Peyer's patch (tissue), 4 donors: ENCODE measurements around the gene COIL. TPM values are rescaled to one million over a fixed set of nuclear protein-coding genes. Genes with fewer than 3 reads are reported as not detected.

Source experiments
- DNase-seq, 3 donors: peaks; one replicate each; pipeline ENCODE4 v3.0.0-alpha.2; 2017 to 2019
- H3K27ac ChIP-seq, 4 donors: fragments of 200-600 bp; sonication (generic); one replicate each; pipeline ENCODE4 v1.5.1; 2016 to 2019
- H3K27me3 ChIP-seq, 2 donors: fragments of 200-600 bp; sonication (generic); one replicate each; pipeline ENCODE4 v1.5.1; 2019
- H3K36me3 ChIP-seq, 3 donors: fragments of 200-600 bp; sonication (generic); one replicate each; pipeline ENCODE4 v1.5.1; 2016 to 2019
- H3K4me1 ChIP-seq, 4 donors: fragments of 200-600 bp; sonication (generic); one replicate each; pipeline ENCODE4 v1.5.1; 2016 to 2019
- H3K4me3 ChIP-seq, 4 donors: fragments of 200-600 bp; sonication (generic); 1 replicate in 3 of 4; 2 replicates in 1 of 4; pipeline ENCODE4 v1.5.1; 2016 to 2019; ENCODE audit warnings: mild to moderate bottlenecking in 1 of 4
- H3K9me3 ChIP-seq, 4 donors: fragments of 200-600 bp; sonication (generic); one replicate each; pipeline ENCODE4 v1.5.1; 2016 to 2019; ENCODE audit warnings: mild to moderate bottlenecking in 1 of 4
- CTCF ChIP-seq, 6 experiments: fragments of 450-650 bp in 4 of 6; fragments of 200-600 bp in 2 of 6; sonication (generic) in 1 of 6; IDR thresholded peaks; one replicate each; pipeline ENCODE4 v1.5.1; 2017 to 2019; ENCODE audit warnings: antibody characterized with exemption in 6 of 6, mild to moderate bottlenecking in 3 of 6, moderate library complexity in 1 of 6
- POLR2A ChIP-seq, 2 donors: fragments of 450-650 bp; IDR thresholded peaks; one replicate each; pipeline ENCODE4 v1.5.1; 2017; ENCODE audit warnings: antibody characterized with exemption in 2 of 2, mild to moderate bottlenecking in 2 of 2, moderate library complexity in 2 of 2
- total RNA-seq, 4 donors: library from RNA; depleted of rRNA; stranded (reverse); fragments of >200 nt; gene quantifications; one replicate each; pipeline ENCODE4 v1.1.0, GENCODE V29; 2016

Gene COIL
- total RNA-seq, 4 donors from 2014 or later = 8.6 to 20.6 (median 12.5) TPM

DNA sequence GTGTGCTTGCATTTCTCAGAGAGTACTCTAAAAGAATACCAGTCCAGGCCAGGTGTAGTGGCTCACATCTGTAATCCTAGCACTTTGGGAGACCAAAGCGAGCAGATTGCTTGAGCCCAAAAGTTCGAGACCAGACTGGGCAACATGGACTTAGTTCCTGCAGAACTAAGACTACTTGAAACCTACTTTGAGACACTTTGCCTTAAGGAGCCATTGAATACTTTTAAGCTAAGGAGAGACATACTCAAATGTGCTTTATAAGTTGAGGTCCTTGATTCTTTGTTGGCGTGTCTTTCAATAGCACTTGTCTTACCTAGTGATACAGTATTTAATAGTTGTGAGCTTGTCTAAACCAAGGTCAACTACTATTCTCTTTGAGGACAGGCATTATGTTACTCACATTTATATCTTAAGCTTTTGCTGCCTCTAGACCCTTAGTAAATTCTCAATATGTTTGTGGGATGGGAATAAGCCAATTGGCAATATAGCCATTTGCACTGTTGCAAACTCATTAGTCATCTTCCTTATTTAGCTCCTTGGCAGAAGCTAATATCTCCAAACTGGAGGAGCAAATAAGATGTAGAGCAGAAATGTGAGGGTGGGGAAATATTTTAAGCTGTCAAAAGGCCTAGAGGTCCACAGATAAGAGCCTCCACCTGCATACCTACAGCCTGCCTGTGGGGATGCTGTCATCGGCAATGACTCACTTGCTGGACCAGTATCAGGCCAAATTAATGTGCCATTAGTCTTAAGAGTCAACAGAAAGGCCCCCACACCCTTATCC is 33.4 kb upstream of the COIL start:
- peaks cover 0 to 52% (median 0%) of the 10 kb centered on the region in 3 donors for H3K36me3 ChIP-seq
- H3K4me1 ChIP-seq = no peaks in the 10 kb centered on the region

DNA sequence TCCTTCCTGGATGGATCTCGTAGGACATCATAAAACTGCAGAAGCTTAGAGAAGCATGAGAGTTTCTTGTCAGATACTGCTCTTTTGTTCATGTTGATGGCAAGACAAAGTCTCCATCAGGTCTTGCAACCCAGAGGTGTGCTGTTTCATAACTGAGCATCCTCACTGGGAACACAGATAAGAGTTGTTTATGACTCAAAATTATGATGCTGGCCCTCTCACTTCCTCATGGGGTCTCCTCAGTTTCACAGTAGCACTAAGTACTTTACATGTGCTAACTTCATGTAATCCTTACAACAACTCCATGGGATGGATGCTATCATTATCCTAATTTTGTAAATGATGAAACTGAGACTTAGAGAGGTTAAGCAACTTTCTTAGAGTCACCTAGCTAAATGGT is 31.5 kb upstream of the COIL start:
- H3K4me1 ChIP-seq = no peaks in the 10 kb centered on the region
- TF ChIP-seq CTCF (IDR thresholded peaks at IDR 0.05) = no peak
- no peak for TF ChIP-seq POLR2A (IDR thresholded peaks at IDR 0.05)
- H3K9me3 ChIP-seq = no peaks in the 10 kb centered on the region
- DNase-seq = no peak
- no peak overlapping the region for H3K27ac ChIP-seq
- peaks cover 0 to 53% (median 0%) of the 10 kb centered on the region in 3 donors for H3K36me3 ChIP-seq
- no peaks in the 10 kb centered on the region for H3K27me3 ChIP-seq
- no peak overlapping the region for H3K4me3 ChIP-seq

More for the DNA sequence above, 33.4 kb upstream of the COIL start:
- Histone ChIP-seq H3K27me3 (no peaks in the 10 kb centered on the region), H3K9me3 (no peaks in the 10 kb centered on the region), H3K4me3 (no peak overlapping the region), H3K27ac (no peak overlapping the region)
- no peak for DNase-seq
- no peak for TF ChIP-seq POLR2A (IDR thresholded peaks at IDR 0.05)
- TF ChIP-seq CTCF (IDR thresholded peaks at IDR 0.05) = no peak

DNA sequence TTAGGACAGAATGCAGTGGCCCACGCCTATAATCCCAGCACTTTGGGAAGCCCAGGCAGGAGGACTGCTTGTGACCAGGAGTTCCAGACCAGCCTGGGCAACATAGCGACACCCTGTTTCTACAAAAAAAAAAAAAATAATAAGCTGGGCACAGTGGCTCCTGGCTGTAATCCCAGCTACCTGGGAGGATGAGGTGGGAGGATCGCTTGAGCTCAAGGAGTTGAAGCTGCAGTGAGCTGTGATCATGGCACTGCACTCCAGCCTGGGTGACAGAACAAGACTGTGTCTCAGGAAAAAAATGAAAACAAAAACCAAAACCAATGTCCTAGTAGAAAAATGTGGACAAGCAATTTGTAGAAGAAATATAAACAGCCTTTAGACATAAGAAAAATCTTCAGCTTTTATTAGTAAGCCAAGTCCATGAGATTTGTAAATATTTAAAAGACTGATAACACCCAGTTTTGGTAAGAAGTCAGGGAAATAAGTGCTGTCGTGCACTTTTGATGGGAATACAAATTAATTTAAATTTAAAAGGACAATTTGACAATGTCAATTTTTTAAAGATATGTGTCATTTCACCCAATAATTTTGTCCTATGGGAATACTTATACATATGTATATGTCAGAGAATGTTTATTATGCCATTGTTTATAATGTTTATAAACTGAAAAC is 28.2 kb upstream of the COIL start:
- Histone ChIP-seq H3K9me3 (no peaks in the 10 kb centered on the region), H3K36me3 (peaks cover 0 to 47% (median 0%) of the 10 kb centered on the region in 3 donors), H3K4me3 (no peak overlapping the region), H3K4me1 (no peaks in the 10 kb centered on the region), H3K27me3 (no peaks in the 10 kb centered on the region), H3K27ac (no peak overlapping the region)
- TF ChIP-seq POLR2A (IDR thresholded peaks at IDR 0.05) (no peak), CTCF (IDR thresholded peaks at IDR 0.05) (no peak)
- DNase-seq = no peak

DNA sequence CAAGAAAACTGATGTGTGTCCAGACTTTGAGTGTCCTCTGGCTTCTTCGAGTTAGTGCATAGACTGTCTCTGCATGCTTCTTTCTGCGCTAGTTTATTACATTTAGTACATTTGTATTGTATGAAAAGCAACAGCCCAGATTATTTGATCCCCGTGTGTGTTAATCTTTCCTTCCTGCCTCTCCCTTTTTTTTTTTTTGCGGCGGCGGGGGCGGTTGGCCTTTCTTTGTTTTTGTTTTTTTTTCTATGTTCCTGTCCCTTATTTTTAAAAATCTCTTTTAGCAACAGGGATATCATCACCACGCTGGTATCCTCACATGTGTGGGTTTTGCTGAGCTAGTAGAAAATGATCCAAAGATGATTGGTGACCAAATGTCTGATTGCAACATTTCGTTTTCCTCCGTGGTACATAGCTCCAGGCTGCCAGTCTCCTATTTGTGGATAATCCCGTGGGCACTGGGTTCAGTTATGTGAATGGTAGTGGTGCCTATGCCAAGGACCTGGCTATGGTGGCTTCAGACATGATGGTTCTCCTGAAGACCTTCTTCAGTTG is 26.5 kb upstream of the COIL start:
- Histone ChIP-seq H3K27ac (no peak overlapping the region), H3K27me3 (no peaks in the 10 kb centered on the region), H3K9me3 (no peaks in the 10 kb centered on the region), H3K4me1 (no peaks in the 10 kb centered on the region), H3K4me3 (no peak overlapping the region), H3K36me3 (peaks cover 0 to 50% (median 0%) of the 10 kb centered on the region in 3 donors)
- TF ChIP-seq CTCF (IDR thresholded peaks at IDR 0.05) (no peak), POLR2A (IDR thresholded peaks at IDR 0.05) (no peak)
- no peak for DNase-seq

- no peak for DNase-seq
- H3K4me3 ChIP-seq = no peak overlapping the region
- TF ChIP-seq POLR2A (IDR thresholded peaks at IDR 0.05) (no peak), CTCF (IDR thresholded peaks at IDR 0.05) (no peak)
- H3K27me3 ChIP-seq = no peaks in the 10 kb centered on the region
- H3K27ac ChIP-seq = no peak overlapping the region
- H3K4me1 ChIP-seq = no peaks in the 10 kb centered on the region
- H3K36me3 ChIP-seq = peaks cover 0 to 44% (median 0%) of the 10 kb centered on the region in 3 donors
- H3K9me3 ChIP-seq = no peaks in the 10 kb centered on the region
These were observed 24.7 kb upstream of the COIL start for GRCh38 chr17:56985371-56986162.
